Neural crest cell (in vitro differentiated cells): ENCODE measurements around the gene FCAR. TPM values are rescaled to one million over a fixed set of nuclear protein-coding genes. Genes with fewer than 3 reads are reported as not detected.
"Not testable (repeated sequence)": the region's sequence is repeated elsewhere in the genome, so short reads cannot be mapped to it uniquely, and the experiment has no call there.

Experiments
- DNase-seq: peaks from one replicate; pipeline ENCODE4 v3.0.0; 2021; ENCODE audit warnings: low read depth, mixed read lengths, low spot score
- H3K27ac Mint-ChIP-seq: one replicate; pipeline ENCODE4 v1.8.0; 2021; ENCODE audit warnings: mild to moderate bottlenecking, mixed read lengths; ENCODE audit not compliant: unreplicated experiment
- H3K27me3 Mint-ChIP-seq: 2 replicates; pipeline ENCODE4 v1.8.0; 2021; ENCODE audit warnings: low read depth, mild to moderate bottlenecking, mixed read lengths
- H3K36me3 Mint-ChIP-seq: 2 replicates; pipeline ENCODE4 v1.8.0; 2021; ENCODE audit warnings: low read depth, mild to moderate bottlenecking, mixed read lengths
- H3K4me1 Mint-ChIP-seq: 2 replicates; pipeline ENCODE4 v1.8.0; 2021; ENCODE audit warnings: mixed read lengths
- H3K4me3 Mint-ChIP-seq: one replicate; pipeline ENCODE4 v1.8.0; 2021; ENCODE audit warnings: mild to moderate bottlenecking, mixed read lengths
- H3K9me3 Mint-ChIP-seq: 2 replicates; pipeline ENCODE4 v1.8.0; 2021; ENCODE audit warnings: mixed read lengths
- long read RNA-seq: library from polyadenylated mRNA; unstranded; transcript quantifications from one replicate; pipeline ENCODE4 v2.0.0, GENCODE V29; 2020
- total RNA-seq: library from RNA; stranded (reverse); gene quantifications from 2 replicates; pipeline ENCODE4 v1.2.1, GENCODE V29; 2021
- TF ChIP-seq, protein P1 (sequence below): fragments of 200-600 bp; sonication (generic); conservative IDR thresholded peaks from 2 replicates; pipeline ENCODE4 v1.5.0; 2021; ENCODE audit warnings: antibody characterized with exemption, mild to moderate bottlenecking

Gene FCAR
- not detected in 2 replicates for total RNA-seq
- long read RNA-seq: 0 reads

- H3K27me3 Mint-ChIP-seq: peaks cover 48% of the 10 kb centered on the region
- H3K27ac Mint-ChIP-seq: no peak within 1 kb of the TSS
Observed at GRCh38 chr19:54873990-54874389, at the start of gene FCAR. Gene FCAR, plus strand, starts transcription at chr19:54874235. Its CDS starts 55 bp downstream, at chr19:54874290.

DNA sequence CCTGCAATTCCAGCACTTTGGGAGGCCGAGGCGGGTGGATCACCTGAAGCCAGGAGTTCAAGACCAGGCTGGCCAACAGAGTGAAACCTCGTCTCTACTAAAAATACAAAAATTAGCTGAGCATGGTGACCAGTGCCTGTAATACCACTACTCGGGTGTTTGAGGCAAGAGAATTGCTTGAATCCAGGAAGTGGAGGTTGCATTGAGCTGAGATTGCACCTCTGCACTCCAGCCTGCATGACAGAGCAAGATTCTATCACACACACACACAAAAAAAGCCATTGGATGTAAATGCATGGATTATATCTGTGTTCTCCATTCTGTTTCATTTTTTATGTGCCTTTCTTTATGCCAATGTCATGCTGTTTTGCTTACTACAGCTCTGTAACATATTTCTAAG lies 49.6 kb upstream of the FCAR start:
- not testable (repeated sequence) for H3K27me3 Mint-ChIP-seq, H3K36me3 Mint-ChIP-seq, H3K4me1 Mint-ChIP-seq, DNase-seq, H3K27ac Mint-ChIP-seq, H3K4me3 Mint-ChIP-seq
- H3K9me3 Mint-ChIP-seq: peaks cover 13% of the 10 kb centered on the region

More at GRCh38 chr19:54873990-54874389, at the start of gene FCAR:
- Mint-ChIP-seq H3K4me3 (no peak within 1 kb of the TSS), H3K36me3 (no peaks in the 10 kb centered on the region), H3K4me1 (no peaks in the 10 kb centered on the region), H3K9me3 (peaks cover 3% of the 10 kb centered on the region)
- DNase-seq: no peak
- TF ChIP-seq, protein P1, sequence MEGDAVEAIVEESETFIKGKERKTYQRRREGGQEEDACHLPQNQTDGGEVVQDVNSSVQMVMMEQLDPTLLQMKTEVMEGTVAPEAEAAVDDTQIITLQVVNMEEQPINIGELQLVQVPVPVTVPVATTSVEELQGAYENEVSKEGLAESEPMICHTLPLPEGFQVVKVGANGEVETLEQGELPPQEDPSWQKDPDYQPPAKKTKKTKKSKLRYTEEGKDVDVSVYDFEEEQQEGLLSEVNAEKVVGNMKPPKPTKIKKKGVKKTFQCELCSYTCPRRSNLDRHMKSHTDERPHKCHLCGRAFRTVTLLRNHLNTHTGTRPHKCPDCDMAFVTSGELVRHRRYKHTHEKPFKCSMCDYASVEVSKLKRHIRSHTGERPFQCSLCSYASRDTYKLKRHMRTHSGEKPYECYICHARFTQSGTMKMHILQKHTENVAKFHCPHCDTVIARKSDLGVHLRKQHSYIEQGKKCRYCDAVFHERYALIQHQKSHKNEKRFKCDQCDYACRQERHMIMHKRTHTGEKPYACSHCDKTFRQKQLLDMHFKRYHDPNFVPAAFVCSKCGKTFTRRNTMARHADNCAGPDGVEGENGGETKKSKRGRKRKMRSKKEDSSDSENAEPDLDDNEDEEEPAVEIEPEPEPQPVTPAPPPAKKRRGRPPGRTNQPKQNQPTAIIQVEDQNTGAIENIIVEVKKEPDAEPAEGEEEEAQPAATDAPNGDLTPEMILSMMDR: no peak

DNA sequence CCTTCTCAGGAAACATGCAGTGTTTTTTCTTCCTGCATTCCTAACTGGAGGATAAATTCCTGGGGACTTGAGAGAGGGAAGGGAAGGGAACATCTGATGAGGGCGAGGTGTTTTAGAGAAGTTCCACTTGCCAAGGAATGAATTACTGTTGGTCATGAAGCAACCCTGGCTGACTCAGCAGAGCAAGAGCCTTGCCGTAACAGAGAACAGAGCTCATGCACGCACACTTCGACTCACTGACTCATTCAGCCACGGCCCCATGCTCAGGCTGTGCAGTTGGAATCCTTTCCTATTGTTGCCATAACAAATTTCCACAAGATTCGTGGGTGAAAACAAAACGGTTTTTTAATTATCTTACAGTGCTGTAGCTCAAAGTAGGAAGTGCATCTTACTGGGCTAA lies 48.7 kb upstream of the FCAR start:
- peaks cover 13% of the 10 kb centered on the region for H3K9me3 Mint-ChIP-seq

GRCh38 chr19:54828064-54828463 lies 46.0 kb upstream of the FCAR start:
- H3K36me3 Mint-ChIP-seq, H3K27ac Mint-ChIP-seq, H3K4me1 Mint-ChIP-seq, H3K27me3 Mint-ChIP-seq, H3K9me3 Mint-ChIP-seq, DNase-seq, H3K4me3 Mint-ChIP-seq: not testable (repeated sequence)

More for the DNA sequence above, 48.7 kb upstream of the FCAR start:
- not testable (repeated sequence) for DNase-seq, H3K36me3 Mint-ChIP-seq, H3K4me1 Mint-ChIP-seq, H3K27ac Mint-ChIP-seq, H3K27me3 Mint-ChIP-seq, H3K4me3 Mint-ChIP-seq

- H3K27me3 Mint-ChIP-seq, H3K4me3 Mint-ChIP-seq, DNase-seq, H3K27ac Mint-ChIP-seq, H3K9me3 Mint-ChIP-seq, H3K4me1 Mint-ChIP-seq, H3K36me3 Mint-ChIP-seq: not testable (repeated sequence)
Observed at GRCh38 chr19:54832496-54832895, 41.5 kb upstream of the FCAR start, which contains the start of gene KIR2DS4. Gene KIR2DS4, plus strand, starts transcription at chr19:54832676.

DNA sequence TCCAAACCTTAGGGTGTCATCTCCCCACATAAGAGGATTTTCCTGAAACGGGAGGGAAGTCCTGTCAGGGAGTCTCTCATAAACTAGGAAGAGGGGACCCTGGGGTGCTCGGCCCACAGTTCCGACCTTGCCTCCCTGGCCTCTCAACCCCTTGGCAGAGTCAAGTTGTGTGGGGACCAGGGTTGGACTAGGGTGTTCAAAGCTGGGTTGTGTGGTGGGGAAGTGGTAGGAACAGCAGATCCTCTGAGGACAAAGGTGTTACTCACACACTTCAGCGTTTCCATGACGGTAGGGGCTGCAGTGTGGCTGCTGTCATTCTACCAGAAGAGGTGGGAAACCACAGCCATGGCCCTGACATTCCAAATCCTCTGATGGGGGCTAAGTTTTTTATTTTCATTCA lies 38.9 kb upstream of the FCAR start:
- not testable (repeated sequence) for H3K36me3 Mint-ChIP-seq
- H3K9me3 Mint-ChIP-seq: peaks cover 11% of the 10 kb centered on the region

GRCh38 chr19:54837522-54837921 lies 36.5 kb upstream of the FCAR start:
- H3K4me3 Mint-ChIP-seq, H3K4me1 Mint-ChIP-seq, H3K27me3 Mint-ChIP-seq, DNase-seq, H3K9me3 Mint-ChIP-seq, H3K27ac Mint-ChIP-seq, H3K36me3 Mint-ChIP-seq: not testable (repeated sequence)

More for the DNA sequence above, 38.9 kb upstream of the FCAR start:
- not testable (repeated sequence) for H3K27me3 Mint-ChIP-seq, H3K27ac Mint-ChIP-seq, DNase-seq, H3K4me3 Mint-ChIP-seq, H3K4me1 Mint-ChIP-seq

- peaks cover 23% of the 10 kb centered on the region for H3K9me3 Mint-ChIP-seq
- not testable (repeated sequence) for H3K4me3 Mint-ChIP-seq, H3K27me3 Mint-ChIP-seq, H3K4me1 Mint-ChIP-seq, H3K27ac Mint-ChIP-seq, DNase-seq, H3K36me3 Mint-ChIP-seq
Observed at GRCh38 chr19:54843171-54843570, 30.9 kb upstream of the FCAR start.

GRCh38 chr19:54850061-54850640 lies 23.9 kb upstream of the FCAR start, which contains the start of gene KIR3DL2:
Gene KIR3DL2, plus strand, starts transcription at chr19:54850443. Its CDS starts 33 bp downstream, at chr19:54850476.
- H3K36me3 Mint-ChIP-seq, DNase-seq, H3K4me1 Mint-ChIP-seq, H3K4me3 Mint-ChIP-seq, H3K27ac Mint-ChIP-seq, H3K27me3 Mint-ChIP-seq: not testable (repeated sequence)
- H3K9me3 Mint-ChIP-seq: peaks cover 29% of the 10 kb centered on the region
